ENCODE results near the gene LYPD1.

DNA sequence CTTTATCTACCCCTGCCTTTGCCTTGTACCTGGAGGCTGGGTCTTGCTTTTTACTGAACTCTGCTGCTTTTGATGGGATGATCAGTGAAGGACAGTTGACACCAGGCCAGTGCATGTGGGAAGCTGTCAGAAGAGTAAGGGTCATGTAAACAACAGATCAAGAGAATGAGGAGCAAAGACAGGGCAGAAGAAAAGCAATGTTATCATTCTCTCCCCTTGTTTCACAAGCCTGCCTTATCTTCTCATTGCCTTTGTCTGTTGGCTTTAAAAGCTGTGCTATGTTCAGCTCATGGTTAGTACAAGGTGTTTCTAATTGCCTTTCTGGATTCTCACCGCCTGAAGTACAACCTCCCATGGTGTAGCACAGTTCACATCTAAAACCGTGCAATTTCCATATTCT lies 27.6 kb downstream of the LYPD1 start:
- no peak for TF ChIP-seq TAF1 (IDR thresholded peaks at IDR 0.05; ENCODE audit: borderline replicate concordance, insufficient read depth, low read length)
- TF ChIP-seq SIN3A (IDR thresholded peaks at IDR 0.05; ENCODE audit: borderline replicate concordance, insufficient read depth, low read length), result no peak
- TF ChIP-seq, protein P1, sequence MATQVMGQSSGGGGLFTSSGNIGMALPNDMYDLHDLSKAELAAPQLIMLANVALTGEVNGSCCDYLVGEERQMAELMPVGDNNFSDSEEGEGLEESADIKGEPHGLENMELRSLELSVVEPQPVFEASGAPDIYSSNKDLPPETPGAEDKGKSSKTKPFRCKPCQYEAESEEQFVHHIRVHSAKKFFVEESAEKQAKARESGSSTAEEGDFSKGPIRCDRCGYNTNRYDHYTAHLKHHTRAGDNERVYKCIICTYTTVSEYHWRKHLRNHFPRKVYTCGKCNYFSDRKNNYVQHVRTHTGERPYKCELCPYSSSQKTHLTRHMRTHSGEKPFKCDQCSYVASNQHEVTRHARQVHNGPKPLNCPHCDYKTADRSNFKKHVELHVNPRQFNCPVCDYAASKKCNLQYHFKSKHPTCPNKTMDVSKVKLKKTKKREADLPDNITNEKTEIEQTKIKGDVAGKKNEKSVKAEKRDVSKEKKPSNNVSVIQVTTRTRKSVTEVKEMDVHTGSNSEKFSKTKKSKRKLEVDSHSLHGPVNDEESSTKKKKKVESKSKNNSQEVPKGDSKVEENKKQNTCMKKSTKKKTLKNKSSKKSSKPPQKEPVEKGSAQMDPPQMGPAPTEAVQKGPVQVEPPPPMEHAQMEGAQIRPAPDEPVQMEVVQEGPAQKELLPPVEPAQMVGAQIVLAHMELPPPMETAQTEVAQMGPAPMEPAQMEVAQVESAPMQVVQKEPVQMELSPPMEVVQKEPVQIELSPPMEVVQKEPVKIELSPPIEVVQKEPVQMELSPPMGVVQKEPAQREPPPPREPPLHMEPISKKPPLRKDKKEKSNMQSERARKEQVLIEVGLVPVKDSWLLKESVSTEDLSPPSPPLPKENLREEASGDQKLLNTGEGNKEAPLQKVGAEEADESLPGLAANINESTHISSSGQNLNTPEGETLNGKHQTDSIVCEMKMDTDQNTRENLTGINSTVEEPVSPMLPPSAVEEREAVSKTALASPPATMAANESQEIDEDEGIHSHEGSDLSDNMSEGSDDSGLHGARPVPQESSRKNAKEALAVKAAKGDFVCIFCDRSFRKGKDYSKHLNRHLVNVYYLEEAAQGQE (IDR thresholded peaks at IDR 0.05; ENCODE audit: insufficient read depth in 1 of 2, low read depth in 2 of 2, low read length in 2 of 2), result no peak
- TF ChIP-seq POLR2AphosphoS5 (IDR thresholded peaks at IDR 0.05; ENCODE audit: low read depth, low read length), result no peak
- no peak for TF ChIP-seq FOXP2 (optimal IDR thresholded peaks at IDR 0.05; ENCODE audit: borderline replicate concordance, extremely low read depth, extremely low read length, insufficient read depth)

Data from PFSK-1 (cell line).